ENCODE results near the gene LRCOL1.

The LRCOL1 gene

DNA sequence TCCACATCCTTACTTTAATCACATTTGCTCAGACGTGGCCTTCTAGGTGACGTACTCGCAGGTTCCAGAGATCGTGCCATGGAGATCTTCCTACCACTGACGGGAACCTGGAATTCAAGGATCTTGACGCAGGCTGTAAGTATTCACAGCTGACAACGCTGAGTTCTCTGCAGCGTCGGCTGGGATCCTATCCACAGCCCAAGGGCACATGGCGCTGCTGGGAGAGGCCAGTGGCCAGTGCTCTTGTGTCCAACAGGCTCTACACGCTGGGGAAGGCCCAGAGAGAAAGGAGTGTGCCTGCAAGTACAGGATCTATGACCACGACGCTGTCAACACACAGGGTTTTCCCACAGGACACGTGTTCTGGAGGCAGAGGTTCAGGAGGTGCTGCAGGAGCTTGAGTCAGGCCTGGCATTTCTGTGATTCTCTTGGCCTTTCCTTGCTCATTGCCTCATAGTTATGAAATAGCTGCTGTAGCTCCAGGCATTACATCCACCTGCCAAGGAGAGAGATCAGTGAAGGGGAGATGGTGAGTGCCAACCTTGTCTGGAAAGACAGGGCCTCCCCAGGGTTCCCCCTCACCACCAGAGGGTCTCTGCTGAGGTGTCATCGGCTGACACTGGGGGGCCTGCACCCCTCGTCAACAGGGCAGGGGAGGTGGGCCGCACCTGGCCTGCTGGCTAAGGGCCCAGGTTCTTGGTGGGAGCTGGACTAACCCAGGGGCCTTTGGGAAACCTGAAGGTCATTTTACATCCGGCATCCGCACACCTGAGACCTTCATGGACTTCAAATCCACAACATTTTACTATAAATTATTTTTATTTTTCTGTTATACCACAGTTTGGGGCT is 21.3 kb downstream of the LRCOL1 start:
- in situ Hi-C loops (cut with MboI; ENCODE audit: low pct_unique_long_range_greater_than_20kb, low sequenced_read_pairs) = no loop called here
- no peak for DNase-seq

DNA sequence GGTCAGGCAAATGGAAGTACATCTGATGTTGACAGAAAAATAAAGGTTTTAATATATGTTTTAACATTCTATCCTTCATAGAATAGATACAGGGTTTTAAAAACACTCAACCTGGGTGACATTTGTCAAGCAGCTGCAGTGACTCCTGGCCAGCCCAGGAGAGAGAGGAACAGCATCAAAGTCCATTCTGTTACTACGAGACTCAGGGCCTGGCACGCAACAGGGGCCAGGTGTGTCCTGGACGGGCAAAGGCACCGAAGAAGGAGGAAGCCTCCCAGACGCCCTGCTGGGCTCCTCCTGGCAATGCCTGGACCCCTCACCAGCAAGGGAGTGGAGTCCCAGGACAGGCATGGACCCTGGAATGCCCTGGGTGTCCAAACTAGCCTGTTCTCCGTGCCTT is 22.1 kb downstream of the LRCOL1 start:
- no peak for DNase-seq
- in situ Hi-C loops (cut with MboI; ENCODE audit: low pct_unique_long_range_greater_than_20kb, low sequenced_read_pairs) = no loop called here

DNA sequence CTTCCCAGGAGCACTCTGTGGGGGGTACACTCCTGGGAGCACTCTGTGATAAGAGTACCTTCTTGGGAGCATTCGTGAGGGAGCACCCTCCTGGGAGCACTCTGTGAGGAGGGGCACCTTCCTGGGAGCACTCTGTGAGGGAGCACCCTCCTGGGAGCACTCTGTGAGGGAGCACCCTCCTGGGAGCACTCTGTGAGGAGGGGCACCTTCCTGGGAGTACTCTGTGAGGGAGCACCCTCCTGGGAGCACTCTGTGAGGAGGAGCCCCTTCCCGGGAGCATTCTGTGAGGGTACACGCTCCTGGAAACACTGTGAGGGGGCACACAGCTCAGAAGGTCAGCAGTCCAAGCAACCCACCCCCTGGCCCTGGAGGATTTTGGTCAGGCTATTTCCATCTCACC is 22.6 kb downstream of the LRCOL1 start:
- in situ Hi-C loops (cut with MboI; ENCODE audit: low pct_unique_long_range_greater_than_20kb, low sequenced_read_pairs) = no loop called here
- no peak for DNase-seq

GRCh38 chr12:132586929-132587328 is 23.5 kb downstream of the LRCOL1 start:
- in situ Hi-C loops (cut with MboI; ENCODE audit: low pct_unique_long_range_greater_than_20kb, low sequenced_read_pairs) = no loop called here
- DNase-seq = no peak

DNA sequence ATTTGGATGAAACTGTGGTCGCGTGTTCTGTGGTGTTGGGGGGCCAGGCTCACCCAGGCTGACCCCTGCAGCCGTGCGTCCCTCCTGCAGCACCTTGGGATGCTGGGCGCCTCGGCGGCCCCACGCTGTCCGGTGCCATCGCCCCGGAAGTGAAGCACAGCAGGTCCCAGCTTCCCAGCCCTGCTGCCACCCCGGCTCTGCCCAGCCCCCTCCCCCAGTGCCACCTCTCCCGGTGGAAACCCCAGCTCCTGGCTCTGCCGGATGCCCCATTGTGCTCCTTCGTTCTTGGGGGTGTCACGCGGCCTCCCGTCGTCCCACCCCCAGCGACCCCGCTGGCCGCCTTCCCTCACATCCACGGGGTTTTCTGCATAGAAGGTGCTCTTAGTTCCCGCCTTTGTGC is 25.2 kb downstream of the LRCOL1 start:
- in situ Hi-C loops (cut with MboI; ENCODE audit: low pct_unique_long_range_greater_than_20kb, low sequenced_read_pairs) = no loop called here
- DNase-seq = no peak

GRCh38 chr12:132584429-132584828 is 26.0 kb downstream of the LRCOL1 start:
- no peak for DNase-seq
- in situ Hi-C loops (cut with MboI; ENCODE audit: low pct_unique_long_range_greater_than_20kb, low sequenced_read_pairs) = no loop called here

DNA sequence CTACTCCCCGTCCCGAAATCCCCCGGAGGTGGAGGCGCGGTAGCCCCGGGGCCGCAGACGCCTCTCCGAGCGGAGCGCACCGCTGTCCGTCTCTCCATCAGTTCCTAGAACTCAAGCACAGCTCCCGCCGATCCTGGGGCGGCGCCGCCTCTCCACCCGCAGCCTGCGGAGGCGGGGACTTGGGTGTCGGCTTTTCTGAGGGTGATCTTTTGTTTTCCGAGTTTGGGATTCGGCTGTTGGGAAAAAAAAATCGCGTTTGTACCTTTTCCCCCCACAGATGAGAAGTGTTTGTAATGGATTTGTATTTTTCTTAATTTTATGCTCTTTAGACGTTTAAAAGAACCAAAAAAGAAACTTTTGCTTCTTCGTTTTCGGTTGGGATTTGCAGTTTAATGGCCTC is 26.6 kb downstream of the LRCOL1 start:
- in situ Hi-C loops (cut with MboI; ENCODE audit: low pct_unique_long_range_greater_than_20kb, low sequenced_read_pairs) = no loop called here
- no peak for DNase-seq

GRCh38 chr12:132583411-132583710 is 27.0 kb downstream of the LRCOL1 start:
- no peak for DNase-seq
- in situ Hi-C loops (cut with MboI; ENCODE audit: low pct_unique_long_range_greater_than_20kb, low sequenced_read_pairs) = no loop called here

GRCh38 chr12:132582582-132583410 is 27.6 kb downstream of the LRCOL1 start:
- in situ Hi-C loops (cut with MboI; ENCODE audit: low pct_unique_long_range_greater_than_20kb, low sequenced_read_pairs) = no loop called here
- no peak for DNase-seq

- in situ Hi-C loops (cut with MboI; ENCODE audit: low pct_unique_long_range_greater_than_20kb, low sequenced_read_pairs) = no loop called here
- DNase-seq = no peak
Measured at GRCh38 chr12:132582058-132582420, 28.3 kb downstream of the LRCOL1 start.

GRCh38 chr12:132581348-132582057 is 28.9 kb downstream of the LRCOL1 start:
- in situ Hi-C loops (cut with MboI; ENCODE audit: low pct_unique_long_range_greater_than_20kb, low sequenced_read_pairs) = no loop called here
- DNase-seq = no peak

DNA sequence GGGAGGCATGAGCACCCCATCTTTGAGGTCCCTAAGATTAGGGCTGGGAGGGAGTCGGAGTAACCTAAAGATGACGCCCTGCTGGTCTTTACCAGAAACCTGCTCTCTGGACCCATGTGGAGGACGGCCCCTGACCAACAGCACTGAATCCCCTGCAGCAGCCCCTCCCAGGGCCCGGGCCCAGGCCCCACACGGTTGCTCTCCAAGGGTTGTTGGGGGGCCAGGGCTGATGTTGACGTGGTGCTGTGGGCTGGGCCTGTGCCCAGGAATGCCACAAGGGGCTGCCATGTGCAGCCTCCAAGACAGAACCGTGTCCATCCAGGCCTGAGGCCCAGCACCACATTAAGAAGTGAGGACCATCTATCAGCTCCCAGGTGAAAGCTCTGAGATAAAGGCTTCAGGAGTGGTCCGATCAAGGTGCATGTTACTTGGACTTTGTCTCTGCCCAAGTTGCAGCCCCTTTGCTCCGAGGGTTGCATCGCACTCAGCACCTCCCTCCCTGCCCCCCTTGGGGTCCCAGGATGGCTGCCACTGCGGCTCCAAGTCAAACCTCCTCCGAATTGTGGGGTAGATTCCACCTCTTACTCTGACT is 29.6 kb downstream of the LRCOL1 start:
- no peak for DNase-seq
- in situ Hi-C loops (cut with MboI; ENCODE audit: low pct_unique_long_range_greater_than_20kb, low sequenced_read_pairs) = no loop called here

DNA sequence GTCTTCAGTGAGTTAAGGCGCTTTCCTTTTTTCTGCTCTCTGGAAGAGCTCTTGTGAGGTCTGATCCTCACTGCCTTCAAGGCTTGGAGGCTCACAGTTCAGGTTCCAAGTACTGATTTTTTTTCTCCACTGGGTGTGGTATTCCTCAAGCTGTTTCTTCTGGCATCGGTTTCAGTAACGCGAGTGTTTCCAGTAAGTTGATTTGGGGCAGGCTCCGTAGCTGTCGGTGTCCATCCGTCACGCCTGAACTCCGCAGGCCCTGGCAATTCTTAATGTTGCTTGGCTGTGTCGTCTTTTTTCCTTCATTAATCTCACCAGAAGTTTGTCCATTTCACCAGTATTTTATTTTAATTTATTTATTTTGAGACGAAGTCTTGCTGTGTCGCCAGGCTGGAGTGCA is 30.6 kb downstream of the LRCOL1 start:
- DNase-seq = no peak
- in situ Hi-C loops (cut with MboI; ENCODE audit: low pct_unique_long_range_greater_than_20kb, low sequenced_read_pairs) = no loop called here

- in situ Hi-C loops (cut with MboI; ENCODE audit: low pct_unique_long_range_greater_than_20kb, low sequenced_read_pairs) = no loop called here
Measured at GRCh38 chr12:132578826-132579225, 31.6 kb downstream of the LRCOL1 start.

GRCh38 chr12:132578118-132578517 is 32.3 kb downstream of the LRCOL1 start:
- in situ Hi-C loops (cut with MboI; ENCODE audit: low pct_unique_long_range_greater_than_20kb, low sequenced_read_pairs) = no loop called here
- no peak for DNase-seq

More at GRCh38 chr12:132578826-132579225, 31.6 kb downstream of the LRCOL1 start:
- no peak for DNase-seq

DNA sequence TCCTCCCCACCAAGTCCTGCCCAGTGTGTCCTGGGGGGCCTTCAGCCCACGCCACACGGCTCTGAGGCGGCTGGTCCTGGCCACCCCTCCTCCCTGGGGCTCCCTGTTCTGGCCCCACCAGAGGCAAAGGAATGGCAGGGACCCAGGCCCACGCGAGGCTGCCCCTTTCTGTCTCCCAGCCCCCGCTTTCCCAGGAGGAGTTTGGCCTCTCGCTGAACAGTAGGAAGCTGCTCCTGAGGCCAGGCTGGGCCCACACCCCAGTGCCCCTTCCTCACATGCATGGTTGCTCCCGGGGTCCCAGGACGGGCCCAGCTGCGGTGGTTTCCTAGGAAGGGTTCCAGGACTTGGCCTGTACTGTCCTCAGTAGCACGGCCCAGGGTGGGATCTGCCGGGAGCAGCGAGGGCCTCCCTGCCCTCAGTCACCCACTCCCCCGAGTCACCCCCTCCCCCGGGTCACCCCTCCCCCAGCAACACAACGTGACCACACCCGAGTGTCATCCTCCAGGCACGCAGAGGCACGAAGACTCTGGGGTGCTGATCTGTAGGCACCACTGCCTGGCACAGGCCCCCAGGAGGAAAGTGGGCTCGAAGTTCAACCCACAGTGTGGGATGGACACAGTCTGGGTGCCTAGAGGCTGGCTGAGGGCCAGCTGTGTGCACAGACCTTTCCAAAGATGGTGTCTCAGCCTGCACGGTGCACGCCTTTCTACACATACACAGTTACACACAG is 33.0 kb downstream of the LRCOL1 start:
- in situ Hi-C loops (cut with MboI; ENCODE audit: low pct_unique_long_range_greater_than_20kb, low sequenced_read_pairs) = no loop called here
- DNase-seq = no peak

DNA sequence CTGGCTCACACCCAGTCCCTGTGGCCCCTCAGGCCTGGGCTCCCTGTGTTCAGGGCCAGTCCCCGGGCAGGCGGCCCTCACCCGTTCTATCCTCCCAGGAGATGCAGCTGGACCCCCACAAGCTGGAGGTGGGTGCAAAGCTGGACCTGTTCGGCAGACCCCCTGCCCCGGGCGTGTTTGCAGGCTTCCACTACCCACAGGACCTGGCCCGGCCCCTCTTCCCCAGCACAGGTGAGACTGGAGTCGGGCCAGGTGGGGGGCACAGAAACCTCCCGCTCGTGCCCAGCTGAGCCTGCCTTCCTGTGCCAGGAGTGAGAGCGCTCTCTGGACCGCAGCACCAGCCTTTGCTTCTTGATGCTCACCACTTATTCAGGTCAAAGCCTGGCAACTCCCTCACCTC is 33.7 kb downstream of the LRCOL1 start:
- in situ Hi-C loops (cut with MboI; ENCODE audit: low pct_unique_long_range_greater_than_20kb, low sequenced_read_pairs) = no loop called here
- DNase-seq = no peak

GRCh38 chr12:132575661-132576060 is 34.7 kb downstream of the LRCOL1 start:
- DNase-seq = no peak
- in situ Hi-C loops (cut with MboI; ENCODE audit: low pct_unique_long_range_greater_than_20kb, low sequenced_read_pairs) = no loop called here
